ENCODE measurements around the gene MCM3AP.
A peak's percentile ranks its signal among the peaks of the same experiment; 100 is the strongest.

The MCM3AP gene

DNA sequence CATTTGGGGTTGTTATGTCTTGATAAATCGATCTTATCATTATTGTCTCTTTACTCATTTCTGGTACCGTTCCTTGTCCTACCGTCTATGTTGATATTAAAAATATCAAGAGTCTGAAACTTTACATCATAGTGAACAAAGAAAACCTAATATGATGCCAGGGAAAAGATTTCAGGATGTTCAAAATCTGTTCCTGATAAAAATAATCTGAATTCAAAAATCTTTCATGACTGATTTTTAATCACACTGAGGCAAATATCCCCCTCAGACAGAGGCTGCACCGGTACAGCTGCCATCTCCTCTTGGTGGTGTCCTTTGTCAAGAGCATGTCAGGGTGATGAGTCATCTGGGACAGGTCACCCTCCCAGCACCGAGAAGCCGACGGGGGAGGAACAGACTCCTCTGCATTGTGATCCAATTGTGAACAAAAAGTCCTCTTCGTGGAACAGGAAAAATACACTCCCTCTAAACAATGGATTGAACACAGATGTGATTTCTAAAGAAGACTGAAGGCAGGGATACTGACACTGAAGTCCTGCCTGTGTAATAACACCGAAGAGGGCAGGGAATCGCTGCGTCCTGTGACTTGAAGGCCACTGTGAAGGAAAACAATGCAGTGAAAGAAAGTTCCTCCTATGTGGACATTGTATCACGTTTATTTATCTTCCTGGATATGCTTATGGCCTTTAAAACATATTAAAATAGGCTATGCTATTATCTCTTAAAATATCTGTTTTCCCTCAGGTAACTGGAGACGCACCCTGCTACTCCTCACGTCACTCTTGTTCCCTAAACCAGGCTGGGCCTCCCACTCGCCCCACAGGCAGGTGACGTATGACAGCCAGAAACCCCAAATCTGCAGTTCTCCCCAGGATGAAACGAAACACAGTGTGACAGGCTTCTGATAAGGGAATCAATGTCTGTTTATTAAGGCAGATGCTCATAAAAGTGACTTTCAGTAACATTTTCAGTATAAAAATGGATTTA lies 96.9 kb downstream of the MCM3AP start:
- DNase-seq: peak in 13 of 58 donors; percentile 11 to 75 (median 58)

GRCh38 chr21:46187814-46188213 lies 97.6 kb downstream of the MCM3AP start:
- no peak for DNase-seq

DNA sequence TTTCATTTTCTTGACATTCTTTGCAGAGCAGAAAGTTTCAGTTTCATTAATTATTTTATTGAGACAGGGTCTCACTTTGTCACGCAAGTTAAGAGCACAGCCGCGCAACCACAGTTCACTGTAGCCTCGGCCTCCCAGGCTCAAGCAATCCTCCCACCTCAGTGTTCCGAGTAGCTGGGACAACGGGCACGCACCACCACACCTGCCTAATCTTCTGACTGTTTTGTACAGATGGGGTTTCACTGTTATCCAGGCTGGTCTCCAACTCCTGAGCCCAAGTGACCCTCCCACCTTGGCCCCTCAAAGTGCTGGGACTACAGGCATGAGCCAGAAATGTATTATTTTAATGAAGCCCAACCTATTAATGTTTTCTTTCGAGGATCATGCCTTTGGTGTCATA lies 98.2 kb downstream of the MCM3AP start:
- no peak for DNase-seq

GRCh38 chr21:46185716-46186115 lies 99.7 kb downstream of the MCM3AP start:
- no peak for DNase-seq
